PC-3 (cell line): ENCODE measurements around the gene FBXL16. TPM values are rescaled to one million over a fixed set of nuclear protein-coding genes. Genes with fewer than 3 reads are reported as not detected.

Source experiments
- ATAC-seq: fragments of 200-7000 bp; cut with Tn5 transposase; 2 replicates; pipeline ENCODE4 v1.9.1; 2020; ENCODE audit warnings: mild to moderate bottlenecking, moderate library complexity
- BruUV-seq: library from RNA; stranded (reverse); fragments of 400-500 nt; replicated peaks from 2 replicates; lab custom pipeline; 2021; lab: Mats Ljungman, UMichigan
- CTCF ChIA-PET: fragments of 300-600 bp; sonication (Branson Sonifier 250); formaldehyde crosslinking; loops from one replicate; lab custom pipeline; 2022; ENCODE audit warnings: antibody characterized with exemption; lab: Charles Lee
- POLR2A ChIA-PET: fragments of 300-600 bp; sonication (Branson Sonifier 250); formaldehyde crosslinking; loops from one replicate; lab custom pipeline; 2022; ENCODE audit warnings: antibody characterized with exemption; ENCODE audit not compliant: unreplicated experiment; lab: Charles Lee
- DNase-seq: peaks from one replicate; pipeline ENCODE4 v3.0.0-alpha.2; 2015
- H2AFZ ChIP-seq: fragments of 300-600 bp; sonication (generic); 2 replicates; pipeline ENCODE4 v1.6.0; 2016; ENCODE audit warnings: antibody characterized with exemption, low read length
- H3F3A ChIP-seq: fragments of 300-600 bp; sonication (generic); one replicate; pipeline ENCODE4 v1.6.0; 2017; ENCODE audit warnings: antibody characterized with exemption, low read length, control low read depth, mild to moderate bottlenecking; ENCODE audit not compliant: unreplicated experiment
- H3K27ac ChIP-seq: fragments of 300-600 bp; sonication (generic); 2 replicates; pipeline ENCODE4 v1.5.1; 2016; ENCODE audit warnings: mild to moderate bottlenecking, low read length
- H3K27me3 ChIP-seq: fragments of 300-600 bp; sonication (generic); 2 replicates; pipeline ENCODE4 v1.6.1; 2016; ENCODE audit warnings: low read length, mixed read lengths
- H3K36me3 ChIP-seq: fragments of 300-600 bp; sonication (generic); 2 replicates; pipeline ENCODE4 v1.6.1; 2016; ENCODE audit warnings: low read depth, mixed run types, low read length, mixed read lengths
- H3K4me1 ChIP-seq: fragments of 300-600 bp; sonication (generic); 2 replicates; pipeline ENCODE4 v1.5.1; 2016; ENCODE audit warnings: low read length; ENCODE audit not compliant: insufficient read depth
- H3K4me2 ChIP-seq: fragments of 300-600 bp; sonication (generic); 2 replicates; pipeline ENCODE4 v1.6.0; 2016; ENCODE audit warnings: low read length
- H3K4me3 ChIP-seq: fragments of 300-600 bp; sonication (generic); 2 replicates; pipeline ENCODE4 v1.5.1; 2016; ENCODE audit warnings: mild to moderate bottlenecking, low read length, mixed read lengths
- H3K79me2 ChIP-seq: fragments of 300-600 bp; sonication (generic); 2 replicates; pipeline ENCODE4 v1.6.1; 2017; ENCODE audit warnings: low read length, mixed read lengths
- H3K9ac ChIP-seq: fragments of 300-600 bp; sonication (generic); 2 replicates; pipeline ENCODE4 v1.6.0; 2016; ENCODE audit warnings: mild to moderate bottlenecking, low read length
- H3K9me2 ChIP-seq: fragments of 300-600 bp; sonication (generic); replicated peaks from 2 replicates; pipeline ENCODE4 v1.6.1; 2016; ENCODE audit warnings: mixed run types, low read length, mixed read lengths
- H3K9me3 ChIP-seq: fragments of 300-600 bp; sonication (generic); 2 replicates; pipeline ENCODE4 v1.6.1; 2016; ENCODE audit warnings: low read length, mixed read lengths
- H4K20me1 ChIP-seq: fragments of 300-600 bp; sonication (generic); 2 replicates; pipeline ENCODE4 v1.6.1; 2016; ENCODE audit warnings: low read length, mixed read lengths
- CTCF ChIP-seq: fragments of 300-600 bp; sonication (generic); conservative IDR thresholded peaks from 2 replicates; pipeline ENCODE4 v1.5.1; 2017; ENCODE audit warnings: antibody characterized with exemption, low read depth, mild to moderate bottlenecking, low read length
- EZH2 ChIP-seq: fragments of 300-600 bp; sonication (generic); IDR thresholded peaks from one replicate; pipeline ENCODE4 v1.6.1; 2017; ENCODE audit warnings: antibody characterized with exemption, mild to moderate bottlenecking, low read length; ENCODE audit not compliant: unreplicated experiment
- EZH2phosphoT487 ChIP-seq: fragments of 300-600 bp; sonication (generic); IDR thresholded peaks from 2 replicates; pipeline ENCODE4 v1.6.1; 2018; ENCODE audit warnings: mild to moderate bottlenecking, antibody characterized with exemption, low read length, borderline replicate concordance
- intact Hi-C: fragments of 100-400 bp; cut with micrococcal nuclease; formaldehyde crosslinking; loops from 2 replicates; pipeline ENCODE4 v1.9.0; 2023
- total RNA-seq: library from RNA; depleted of rRNA; stranded (reverse); fragments of >200 nt; gene quantifications from 2 replicates; pipeline ENCODE4 v1.2.3, GENCODE V29; 2014

The FBXL16 gene
- total RNA-seq, 1 experiment from 2014 or later = 7.5 TPM

GRCh38 chr16:709566-710499 is 4.2 kb upstream of the FBXL16 start:
- ATAC-seq (no peak), DNase-seq (peak; percentile 54)
- TF ChIP-seq EZH2phosphoT487 (no peak), EZH2 (no peak), CTCF (0 out of 2 replicates have a peak, but pooled peaks have one; percentile 12)
- H3K27ac ChIP-seq = no peak overlapping the region
- H3K36me3 ChIP-seq = no peaks in the 10 kb centered on the region
- CTCF ChIA-PET = interaction anchor here (0.6 kb wide), 1 partner anchor 100 kb away, joined by 4 read pairs; no protein-coding TSS in a partner anchor
- no peak overlapping the region for H2AFZ ChIP-seq
- no peaks in the 10 kb centered on the region for H3K79me2 ChIP-seq
- H3K9me3 ChIP-seq = no peaks in the 10 kb centered on the region
- no peak overlapping the region for H3K4me3 ChIP-seq
- no peaks in the 10 kb centered on the region for H3K9me2 ChIP-seq
- intact Hi-C loops = loop anchor here (10.0 kb wide), 1 partner anchor 75 kb away; the partner anchor contains the start of genes CHTF18 and RPUSD1
- peaks cover 28% of the 10 kb centered on the region for H3K27me3 ChIP-seq
- no peak overlapping the region for H3K9ac ChIP-seq
- H3F3A ChIP-seq = no peaks in the 10 kb centered on the region
- H3K4me2 ChIP-seq = no peak overlapping the region
- BruUV-seq = no TSS peak
- POLR2A ChIA-PET = no interaction called here
- H4K20me1 ChIP-seq = no peaks in the 10 kb centered on the region
- peaks cover 16% of the 10 kb centered on the region for H3K4me1 ChIP-seq

- Histone ChIP-seq H3F3A (no peaks in the 10 kb centered on the region), H3K36me3 (no peaks in the 10 kb centered on the region), H3K27ac (no peak overlapping the region), H4K20me1 (no peaks in the 10 kb centered on the region), H3K9me2 (no peaks in the 10 kb centered on the region), H3K27me3 (peaks cover 33% of the 10 kb centered on the region), H3K4me2 (no peak overlapping the region), H3K9me3 (no peaks in the 10 kb centered on the region), H3K4me1 (peaks cover 8% of the 10 kb centered on the region), H2AFZ (no peak overlapping the region), H3K79me2 (no peaks in the 10 kb centered on the region), H3K9ac (no peak overlapping the region), H3K4me3 (no peak overlapping the region)
- ChIA-PET POLR2A (no interaction called here), CTCF (interaction anchor here (0.6 kb wide), 1 partner anchor 100 kb away, joined by 4 read pairs; no protein-coding TSS in a partner anchor)
- DNase-seq (no peak), ATAC-seq (no peak)
- no TSS peak for BruUV-seq
- no peak for TF ChIP-seq EZH2phosphoT487
- TF ChIP-seq EZH2 = no peak
- TF ChIP-seq CTCF = no peak
- intact Hi-C loops = no loop called here
Measured at GRCh38 chr16:708959-709358, 3.4 kb upstream of the FBXL16 start.

- Histone ChIP-seq H3K4me3 (no peak overlapping the region), H3K9ac (no peak overlapping the region), H2AFZ (no peak overlapping the region), H3K9me3 (no peaks in the 10 kb centered on the region), H3K27me3 (peaks cover 33% of the 10 kb centered on the region), H3K79me2 (no peaks in the 10 kb centered on the region), H3K27ac (no peak overlapping the region), H3F3A (no peaks in the 10 kb centered on the region), H3K4me2 (no peak overlapping the region), H3K4me1 (peaks cover 4% of the 10 kb centered on the region; the same call in 1 of the 2 replicates), H4K20me1 (no peaks in the 10 kb centered on the region), H3K36me3 (no peaks in the 10 kb centered on the region), H3K9me2 (no peaks in the 10 kb centered on the region)
- intact Hi-C loops = no loop called here
- ChIA-PET POLR2A (interaction anchor here (0.9 kb wide), 1 partner anchor 17 kb away, joined by 6 read pairs; no protein-coding TSS in a partner anchor), CTCF (no interaction called here)
- TF ChIP-seq CTCF (no peak), EZH2phosphoT487 (no peak), EZH2 (no peak)
- ATAC-seq (no peak), DNase-seq (no peak)
- BruUV-seq = no TSS peak
Measured at GRCh38 chr16:708019-708418, 2.4 kb upstream of the FBXL16 start.
